PC-3 (cell line): ENCODE results near the gene PDIK1L. TPM values are rescaled to one million over a fixed set of nuclear protein-coding genes. Genes with fewer than 3 reads are reported as not detected.
A peak's percentile ranks its signal among the peaks of the same experiment; 100 is the strongest.

Experiments used
- ATAC-seq: fragments of 200-7000 bp; cut with Tn5 transposase; 2 replicates; pipeline ENCODE4 v1.9.1; 2020; ENCODE audit warnings: mild to moderate bottlenecking, moderate library complexity
- BruUV-seq: library from RNA; stranded (reverse); fragments of 400-500 nt; replicated peaks from 2 replicates; lab custom pipeline; 2021; lab: Mats Ljungman, UMichigan
- CTCF ChIA-PET: fragments of 300-600 bp; sonication (Branson Sonifier 250); formaldehyde crosslinking; loops from one replicate; lab custom pipeline; 2022; ENCODE audit warnings: antibody characterized with exemption; lab: Charles Lee
- POLR2A ChIA-PET: fragments of 300-600 bp; sonication (Branson Sonifier 250); formaldehyde crosslinking; loops from one replicate; lab custom pipeline; 2022; ENCODE audit warnings: antibody characterized with exemption; ENCODE audit not compliant: unreplicated experiment; lab: Charles Lee
- DNase-seq: peaks from one replicate; pipeline ENCODE4 v3.0.0-alpha.2; 2015
- H2AFZ ChIP-seq: fragments of 300-600 bp; sonication (generic); 2 replicates; pipeline ENCODE4 v1.6.0; 2016; ENCODE audit warnings: antibody characterized with exemption, low read length
- H3F3A ChIP-seq: fragments of 300-600 bp; sonication (generic); one replicate; pipeline ENCODE4 v1.6.0; 2017; ENCODE audit warnings: antibody characterized with exemption, low read length, control low read depth, mild to moderate bottlenecking; ENCODE audit not compliant: unreplicated experiment
- H3K27ac ChIP-seq: fragments of 300-600 bp; sonication (generic); 2 replicates; pipeline ENCODE4 v1.5.1; 2016; ENCODE audit warnings: mild to moderate bottlenecking, low read length
- H3K27me3 ChIP-seq: fragments of 300-600 bp; sonication (generic); 2 replicates; pipeline ENCODE4 v1.6.1; 2016; ENCODE audit warnings: low read length, mixed read lengths
- H3K36me3 ChIP-seq: fragments of 300-600 bp; sonication (generic); 2 replicates; pipeline ENCODE4 v1.6.1; 2016; ENCODE audit warnings: low read depth, mixed run types, low read length, mixed read lengths
- H3K4me1 ChIP-seq: fragments of 300-600 bp; sonication (generic); 2 replicates; pipeline ENCODE4 v1.5.1; 2016; ENCODE audit warnings: low read length; ENCODE audit not compliant: insufficient read depth
- H3K4me2 ChIP-seq: fragments of 300-600 bp; sonication (generic); 2 replicates; pipeline ENCODE4 v1.6.0; 2016; ENCODE audit warnings: low read length
- H3K4me3 ChIP-seq: fragments of 300-600 bp; sonication (generic); 2 replicates; pipeline ENCODE4 v1.5.1; 2016; ENCODE audit warnings: mild to moderate bottlenecking, low read length, mixed read lengths
- H3K79me2 ChIP-seq: fragments of 300-600 bp; sonication (generic); 2 replicates; pipeline ENCODE4 v1.6.1; 2017; ENCODE audit warnings: low read length, mixed read lengths
- H3K9ac ChIP-seq: fragments of 300-600 bp; sonication (generic); 2 replicates; pipeline ENCODE4 v1.6.0; 2016; ENCODE audit warnings: mild to moderate bottlenecking, low read length
- H3K9me2 ChIP-seq: fragments of 300-600 bp; sonication (generic); replicated peaks from 2 replicates; pipeline ENCODE4 v1.6.1; 2016; ENCODE audit warnings: mixed run types, low read length, mixed read lengths
- H3K9me3 ChIP-seq: fragments of 300-600 bp; sonication (generic); 2 replicates; pipeline ENCODE4 v1.6.1; 2016; ENCODE audit warnings: low read length, mixed read lengths
- H4K20me1 ChIP-seq: fragments of 300-600 bp; sonication (generic); 2 replicates; pipeline ENCODE4 v1.6.1; 2016; ENCODE audit warnings: low read length, mixed read lengths
- CTCF ChIP-seq: fragments of 300-600 bp; sonication (generic); conservative IDR thresholded peaks from 2 replicates; pipeline ENCODE4 v1.5.1; 2017; ENCODE audit warnings: antibody characterized with exemption, low read depth, mild to moderate bottlenecking, low read length
- EZH2 ChIP-seq: fragments of 300-600 bp; sonication (generic); IDR thresholded peaks from one replicate; pipeline ENCODE4 v1.6.1; 2017; ENCODE audit warnings: antibody characterized with exemption, mild to moderate bottlenecking, low read length; ENCODE audit not compliant: unreplicated experiment
- EZH2phosphoT487 ChIP-seq: fragments of 300-600 bp; sonication (generic); IDR thresholded peaks from 2 replicates; pipeline ENCODE4 v1.6.1; 2018; ENCODE audit warnings: mild to moderate bottlenecking, antibody characterized with exemption, low read length, borderline replicate concordance
- intact Hi-C: fragments of 100-400 bp; cut with micrococcal nuclease; formaldehyde crosslinking; loops from 2 replicates; pipeline ENCODE4 v1.9.0; 2023
- total RNA-seq: library from RNA; depleted of rRNA; stranded (reverse); fragments of >200 nt; gene quantifications from 2 replicates; pipeline ENCODE4 v1.2.3, GENCODE V29; 2014

Gene PDIK1L
- total RNA-seq, 1 experiment from 2014 or later: 5.2 TPM

GRCh38 chr1:26168410-26169197 lies 57.0 kb downstream of the PDIK1L start, which contains the start of gene C1orf232:
Gene C1orf232, minus strand, starts transcription at chr1:26168963. Its CDS starts 464 bp downstream, at chr1:26168499.
- Histone ChIP-seq H3K27me3 (no peaks in the 10 kb centered on the region), H2AFZ (peak within 1 kb of the TSS; percentile 97), H3K9ac (peak within 1 kb of the TSS; percentile 99), H3K4me1 (peaks cover 11% of the 10 kb centered on the region), H3K36me3 (no peaks in the 10 kb centered on the region), H3K27ac (peak within 1 kb of the TSS; percentile 72), H3K9me2 (no peaks in the 10 kb centered on the region), H3K4me3 (peak within 1 kb of the TSS; percentile 98), H3K9me3 (no peaks in the 10 kb centered on the region), H3F3A (no peaks in the 10 kb centered on the region), H3K79me2 (peaks cover 19% of the 10 kb centered on the region), H4K20me1 (no peaks in the 10 kb centered on the region), H3K4me2 (peak within 1 kb of the TSS; percentile 97)
- CTCF ChIA-PET: interaction anchor here (1.0 kb wide), 1 partner anchor 57 kb away, joined by 3 read pairs; the partner anchor contains the start of gene PDIK1L
- intact Hi-C loops: loop anchor here (1.0 to 2.0 kb wide), 3 partner anchors 66 to 153 kb away; partner anchors contain the start of gene CEP85
- no TSS peak for BruUV-seq
- POLR2A ChIA-PET: no interaction called here
- no peak for TF ChIP-seq EZH2
- no peak for TF ChIP-seq CTCF
- no peak for TF ChIP-seq EZH2phosphoT487
- ATAC-seq: no peak
- no peak for DNase-seq

- no TSS peak for BruUV-seq
- H3F3A ChIP-seq: no peaks in the 10 kb centered on the region
- no peaks in the 10 kb centered on the region for H3K9me3 ChIP-seq
- H3K9ac ChIP-seq: no peak overlapping the region
- H3K79me2 ChIP-seq: peaks cover 19% of the 10 kb centered on the region
- DNase-seq: no peak
- ChIA-PET POLR2A (interaction anchor here (0.6 kb wide), 1 partner anchor 937 kb away, joined by 4 read pairs; the partner anchor contains the start of gene SYF2), CTCF (interaction anchor here (1.0 to 1.6 kb wide), 4 partner anchors 24 to 110 kb away, joined by 3 to 23 read pairs (median 4); partner anchors contain the start of genes CEP85 and PDIK1L)
- H3K9me2 ChIP-seq: no peaks in the 10 kb centered on the region
- H4K20me1 ChIP-seq: no peaks in the 10 kb centered on the region
- ATAC-seq: no peak
- peak overlapping the region; percentile 98; the same call in 1 of the 2 replicates for H3K4me3 ChIP-seq
- H3K36me3 ChIP-seq: no peaks in the 10 kb centered on the region
- peak overlapping the region; percentile 97 for H2AFZ ChIP-seq
- H3K4me1 ChIP-seq: peaks cover 11% of the 10 kb centered on the region
- intact Hi-C loops: loop anchor here (1.0 to 2.0 kb wide), 3 partner anchors 66 to 152 kb away; partner anchors contain the start of gene CEP85
- TF ChIP-seq EZH2phosphoT487 (no peak), EZH2 (no peak), CTCF (no peak)
- no peaks in the 10 kb centered on the region for H3K27me3 ChIP-seq
- H3K4me2 ChIP-seq: peak overlapping the region; percentile 97
- H3K27ac ChIP-seq: no peak overlapping the region
Observed at GRCh38 chr1:26169198-26169554, 57.6 kb downstream of the PDIK1L start.
